ENCODE data around the gene CA14.
A peak's percentile ranks its signal among the peaks of the same experiment; 100 is the strongest.
"Not testable (repeated sequence)": the region's sequence is repeated elsewhere in the genome, so short reads cannot be mapped to it uniquely, and the experiment has no call there.

CA14 gene

DNA sequence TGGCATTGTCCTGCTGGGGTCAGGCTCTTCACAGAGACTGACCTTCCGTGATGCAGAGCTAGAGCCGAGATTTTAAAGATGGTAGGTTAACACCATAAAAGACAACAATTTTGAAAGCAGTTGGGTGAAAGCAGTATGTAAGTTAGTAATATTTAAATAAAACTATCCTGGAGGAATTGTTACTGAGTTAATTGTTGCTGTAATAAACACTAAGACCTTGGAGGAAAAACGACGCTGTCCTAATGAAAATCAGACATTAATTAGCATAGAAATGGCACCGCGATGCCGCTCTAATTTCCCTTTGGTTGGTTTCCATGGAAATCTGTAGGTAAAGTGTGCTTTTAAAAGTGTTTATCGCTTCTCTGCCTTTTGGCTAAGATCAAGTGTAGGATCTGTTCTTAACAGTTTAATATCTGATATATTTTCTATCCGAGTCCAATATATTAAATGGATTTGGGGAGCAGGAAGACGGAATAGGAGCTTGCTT, 20.9 kb upstream of the CA14 start:
- no peak for DNase-seq

DNA sequence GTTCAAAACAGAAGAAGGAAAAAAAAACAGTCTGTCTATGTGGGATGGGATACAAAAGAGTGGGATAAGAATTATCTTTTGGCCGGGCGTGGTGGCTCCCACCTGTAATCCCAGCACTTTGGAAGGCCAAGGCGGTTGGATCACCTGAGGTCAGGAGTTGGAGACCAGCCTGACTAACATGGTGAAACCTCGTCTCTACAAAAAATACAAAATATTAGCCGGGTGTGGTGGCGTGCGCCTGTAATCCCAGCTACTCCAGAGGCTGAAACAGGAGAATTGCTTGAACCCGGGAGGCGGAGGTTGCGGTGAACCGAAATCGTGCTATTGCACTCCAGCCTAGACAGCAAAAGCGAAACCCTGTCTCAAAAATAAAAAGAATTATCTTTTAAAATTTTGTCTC, 20.4 kb upstream of the CA14 start:
- not testable (repeated sequence) for DNase-seq

DNA sequence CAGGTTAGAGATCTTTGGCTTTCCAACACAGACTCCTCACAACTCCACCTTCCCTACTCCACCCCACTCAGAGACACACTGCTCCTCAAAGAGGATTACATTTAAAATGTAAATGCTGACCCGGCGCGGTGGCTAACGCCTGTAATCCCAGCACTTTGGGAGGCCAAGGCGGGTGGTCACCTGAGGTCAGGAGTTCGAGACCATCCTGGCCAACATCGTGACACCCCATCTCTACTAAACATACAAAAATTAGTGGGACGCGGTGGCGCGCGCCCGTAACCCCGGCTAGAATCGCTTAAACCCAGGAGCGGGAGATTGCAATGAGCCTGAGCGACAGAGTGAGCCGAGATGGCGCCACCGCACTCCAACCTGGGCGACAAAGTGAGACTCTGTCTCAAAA, 19.8 kb upstream of the CA14 start:
- DNase-seq, result no peak

DNA sequence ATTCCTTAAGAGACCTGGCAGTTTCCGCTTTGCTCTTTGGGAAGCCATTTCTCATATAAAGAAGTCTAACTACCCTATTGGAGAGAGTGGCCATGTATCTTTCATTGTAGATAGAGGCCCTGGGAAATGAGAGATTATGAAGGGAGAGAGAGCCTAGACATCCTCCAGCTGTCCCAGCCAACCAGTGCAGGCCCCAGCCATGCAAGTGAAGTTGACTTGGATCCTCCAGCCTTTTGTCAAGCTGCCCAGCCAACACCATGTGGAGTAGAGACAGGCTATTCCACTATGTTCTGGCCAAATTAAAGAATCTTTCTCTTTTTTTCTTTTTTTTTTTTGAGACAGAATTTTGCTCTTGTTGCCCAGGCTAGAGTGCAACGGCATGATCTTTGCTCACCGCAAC, 14.6 kb upstream of the CA14 start:
- DNase-seq, result no peak

DNA sequence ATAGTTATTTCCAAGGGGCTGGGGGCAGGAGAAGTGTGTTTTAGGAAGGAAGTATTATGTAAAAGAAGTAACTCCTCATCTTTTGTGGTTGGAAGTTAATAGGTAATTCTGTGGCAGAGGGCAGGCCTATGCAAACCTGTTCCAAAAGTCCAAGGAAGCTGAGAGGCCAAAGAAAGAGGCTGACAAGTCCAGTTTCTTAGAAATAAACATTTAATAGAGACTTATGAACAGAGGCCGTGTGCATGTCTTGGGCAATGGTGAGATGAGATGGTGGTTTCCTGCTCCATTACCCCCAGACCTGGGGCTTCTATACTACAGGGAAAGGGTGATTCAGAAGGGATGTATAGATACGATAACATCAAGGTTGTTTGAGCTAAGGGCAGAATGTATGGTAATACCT, 7.6 kb upstream of the CA14 start:
- DNase-seq, result no peak

DNA sequence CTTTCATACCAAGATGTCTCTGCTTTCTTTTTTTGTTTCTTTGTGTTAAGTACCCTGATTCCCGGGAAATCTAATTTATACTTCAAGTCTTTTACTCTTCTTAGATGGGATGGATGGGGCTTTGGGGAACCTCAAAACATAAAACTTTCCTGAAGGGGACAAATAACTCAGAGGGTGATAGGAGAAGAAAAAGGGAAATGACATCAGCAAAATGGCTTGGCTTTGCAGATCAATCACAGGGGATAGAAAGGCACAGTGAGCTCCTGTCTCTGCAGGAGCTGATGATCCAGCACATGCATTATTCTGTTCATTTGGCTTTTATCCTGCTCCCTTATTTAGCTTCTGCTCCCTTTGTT, 1.4 kb upstream of the CA14 start:
- no peak for DNase-seq

DNA sequence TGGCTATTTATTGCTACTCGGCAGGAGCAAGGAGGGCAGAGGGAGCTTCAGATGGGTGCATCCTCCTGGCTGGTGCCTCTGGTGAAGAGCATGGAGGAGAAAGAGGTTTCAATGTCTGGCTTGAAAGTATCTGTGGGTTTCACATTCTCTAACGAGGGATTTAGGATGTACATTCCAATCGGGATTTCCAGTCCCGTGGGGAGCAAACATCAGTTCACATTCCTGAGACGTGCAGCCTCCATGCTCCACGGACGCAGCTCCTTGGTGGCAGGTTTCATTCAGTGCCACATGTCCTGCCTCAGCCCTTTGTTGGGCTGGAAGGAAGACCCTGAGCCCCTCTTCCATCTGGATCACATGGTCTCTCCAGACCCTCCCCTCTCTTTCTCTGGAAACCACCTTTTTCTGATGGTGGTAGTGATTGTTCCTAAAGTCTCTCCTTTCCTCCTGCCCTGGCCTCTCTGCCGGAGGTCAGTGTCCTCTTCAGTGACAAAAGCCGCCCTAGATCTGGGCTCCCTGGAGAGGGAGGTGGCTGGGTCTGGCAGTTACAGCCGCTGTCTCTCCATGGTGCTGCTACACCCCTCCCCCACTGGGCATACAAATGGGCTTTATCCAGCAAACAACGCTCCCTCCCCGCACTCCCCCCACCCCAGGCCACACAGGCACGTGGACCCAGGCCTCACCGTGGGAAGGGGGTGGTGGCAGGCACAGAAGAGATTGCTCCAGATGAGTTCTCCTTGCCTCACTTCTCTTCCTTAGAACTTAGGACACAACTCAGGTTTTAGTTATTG, 826 bp upstream of the CA14 start:
- DNase-seq, result no peak

DNA sequence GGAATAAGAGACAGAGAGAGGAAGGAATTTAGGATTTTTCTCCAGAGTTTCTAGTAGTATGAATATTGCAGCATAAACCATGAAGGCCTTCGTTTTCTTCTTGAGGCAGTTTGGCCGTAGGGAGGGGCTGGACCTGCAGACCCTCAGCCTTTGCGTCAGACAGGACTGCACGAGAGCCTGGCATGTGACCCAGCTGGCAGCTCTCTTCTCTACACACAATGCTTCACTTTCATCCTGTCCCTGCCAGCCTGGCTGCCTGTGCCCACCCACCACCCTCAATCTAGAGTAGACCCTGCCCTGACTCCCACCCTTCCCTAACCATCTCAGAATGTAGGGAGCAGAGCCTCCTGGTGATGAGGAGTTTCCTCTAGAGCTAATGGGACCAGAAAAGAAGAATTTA, 1.6 kb downstream of the CA14 start:
- no peak for DNase-seq

DNA sequence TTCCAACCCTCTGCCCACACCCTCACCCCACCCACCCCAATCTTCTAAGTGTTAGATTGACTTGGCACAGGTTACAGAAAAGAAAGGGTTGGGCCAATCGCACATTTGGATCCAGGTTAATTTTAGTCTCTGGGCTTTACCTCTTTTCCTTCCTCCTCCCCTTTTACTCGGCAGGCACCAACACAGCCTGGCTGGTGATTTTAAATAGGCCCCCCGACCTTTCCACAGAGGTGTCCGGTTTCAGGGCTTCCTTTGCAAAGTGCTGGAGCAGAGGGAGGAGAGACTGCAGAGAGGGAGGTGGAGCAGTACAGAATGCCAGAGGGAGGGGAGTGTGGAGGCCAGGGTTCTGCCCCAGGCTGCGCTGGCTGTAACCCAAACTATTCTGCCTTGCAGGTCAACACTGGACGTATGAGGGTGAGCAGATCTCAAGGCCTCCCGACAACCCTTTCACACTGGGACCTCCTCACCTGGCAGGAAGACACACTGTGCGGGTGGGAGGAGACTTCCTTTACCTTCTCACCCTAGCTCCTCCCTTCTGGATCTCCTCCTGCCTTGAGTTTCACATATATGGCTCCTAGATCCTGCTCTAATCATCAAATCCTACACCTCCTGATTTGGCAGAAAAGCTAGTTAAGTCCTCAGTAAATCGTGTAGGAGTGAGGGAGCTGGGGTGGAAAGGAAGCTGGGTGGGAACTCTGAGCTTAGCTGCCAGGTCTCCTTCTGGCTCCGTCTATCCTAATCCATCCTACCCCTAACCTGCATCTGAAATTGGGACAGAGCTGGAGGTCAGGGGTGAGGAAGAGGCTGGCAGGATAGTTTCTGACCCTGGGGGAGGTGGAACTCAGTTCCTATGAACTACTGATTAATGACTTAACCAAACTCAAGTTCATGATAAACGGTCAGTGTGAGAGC, 2.4 kb downstream of the CA14 start:
- peak; percentile 26 for DNase-seq

DNA sequence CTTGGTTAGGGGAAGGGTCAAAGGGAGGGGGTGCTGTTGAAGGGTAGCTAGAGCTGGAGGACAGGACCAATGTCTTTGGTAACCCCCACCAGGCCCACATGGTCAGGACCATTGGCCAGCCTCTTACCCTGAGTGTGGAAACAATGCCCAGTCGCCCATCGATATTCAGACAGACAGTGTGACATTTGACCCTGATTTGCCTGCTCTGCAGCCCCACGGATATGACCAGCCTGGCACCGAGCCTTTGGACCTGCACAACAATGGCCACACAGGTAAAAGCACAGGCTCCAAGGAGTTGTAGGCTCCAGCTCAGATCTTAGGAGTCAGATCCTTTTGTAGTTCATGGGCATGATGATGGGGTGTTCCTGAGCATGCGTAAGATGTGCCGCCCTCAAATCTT, 3.8 kb downstream of the CA14 start:
- no peak for DNase-seq

DNA sequence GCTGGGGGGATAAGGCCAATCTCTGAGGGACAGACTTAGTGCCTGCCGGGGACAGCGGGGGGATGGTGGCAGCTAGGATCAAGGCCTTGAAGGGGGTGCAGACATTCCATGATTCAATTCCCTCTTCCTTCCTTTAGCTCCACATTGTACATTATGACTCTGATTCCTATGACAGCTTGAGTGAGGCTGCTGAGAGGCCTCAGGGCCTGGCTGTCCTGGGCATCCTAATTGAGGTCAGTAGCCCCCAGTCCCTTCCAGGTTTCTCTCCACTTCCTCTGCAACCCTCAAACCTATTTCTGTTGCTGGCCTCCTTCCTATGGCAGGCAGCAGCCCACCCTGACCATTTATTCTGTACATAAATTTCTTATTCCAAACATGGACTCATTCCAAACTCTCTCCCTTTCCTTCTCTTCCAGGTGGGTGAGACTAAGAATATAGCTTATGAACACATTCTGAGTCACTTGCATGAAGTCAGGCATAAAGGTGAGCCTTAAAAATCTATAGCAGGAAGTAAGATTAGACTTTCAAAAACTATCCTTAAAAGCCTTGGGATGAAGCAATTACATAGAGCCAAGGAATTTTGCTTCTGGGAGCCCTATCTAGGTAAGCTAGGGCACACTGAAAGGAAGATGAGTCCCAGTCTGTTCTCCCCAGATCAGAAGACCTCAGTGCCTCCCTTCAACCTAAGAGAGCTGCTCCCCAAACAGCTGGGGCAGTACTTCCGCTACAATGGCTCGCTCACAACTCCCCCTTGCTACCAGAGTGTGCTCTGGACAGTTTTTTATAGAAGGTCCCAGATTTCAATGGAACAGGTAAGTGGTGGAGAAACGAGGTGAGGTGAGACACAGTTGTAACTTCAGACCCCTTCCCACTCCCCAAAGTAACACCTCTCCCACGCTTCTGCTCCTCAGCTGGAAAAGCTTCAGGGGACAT, 5.1 kb downstream of the CA14 start:
- DNase-seq, result no peak

DNA sequence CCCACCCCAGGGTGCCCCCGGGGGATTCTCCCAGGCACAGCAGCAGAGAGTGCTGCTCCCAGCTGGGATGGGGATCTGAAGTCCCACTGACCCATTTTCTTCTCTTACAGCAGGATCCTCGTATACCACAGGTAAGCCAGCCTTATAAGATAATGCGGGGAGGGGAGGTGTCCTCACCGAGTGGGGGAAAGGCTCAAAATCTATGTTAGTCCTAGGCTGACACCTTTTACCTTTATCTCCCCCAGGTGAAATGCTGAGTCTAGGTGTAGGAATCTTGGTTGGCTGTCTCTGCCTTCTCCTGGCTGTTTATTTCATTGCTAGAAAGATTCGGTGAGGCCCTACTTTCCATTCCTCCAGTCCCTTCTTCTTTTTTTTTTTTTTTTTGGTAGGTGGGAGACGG, 6.0 kb downstream of the CA14 start:
- DNase-seq, result no peak

DNA sequence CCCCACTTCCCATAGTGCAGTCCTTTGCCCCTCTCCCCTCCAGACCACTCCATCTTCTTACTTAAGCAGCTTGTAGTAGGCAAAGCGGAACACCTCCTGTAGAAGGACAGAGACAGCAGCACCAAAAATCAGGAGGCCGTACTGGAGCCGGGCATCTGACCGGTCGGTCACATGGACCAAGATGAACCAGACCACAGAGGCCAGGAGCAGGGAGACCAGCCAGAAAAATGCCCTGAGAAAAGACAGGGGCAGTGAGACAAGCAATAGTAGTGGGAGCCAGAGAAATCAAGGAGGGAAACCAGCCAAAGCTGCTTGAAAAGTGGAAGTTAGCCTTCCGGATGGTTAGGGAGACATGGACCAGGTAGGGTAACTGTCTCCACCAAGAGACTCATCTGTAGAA, 10.3 kb downstream of the CA14 start:
- DNase-seq, result no peak

DNA sequence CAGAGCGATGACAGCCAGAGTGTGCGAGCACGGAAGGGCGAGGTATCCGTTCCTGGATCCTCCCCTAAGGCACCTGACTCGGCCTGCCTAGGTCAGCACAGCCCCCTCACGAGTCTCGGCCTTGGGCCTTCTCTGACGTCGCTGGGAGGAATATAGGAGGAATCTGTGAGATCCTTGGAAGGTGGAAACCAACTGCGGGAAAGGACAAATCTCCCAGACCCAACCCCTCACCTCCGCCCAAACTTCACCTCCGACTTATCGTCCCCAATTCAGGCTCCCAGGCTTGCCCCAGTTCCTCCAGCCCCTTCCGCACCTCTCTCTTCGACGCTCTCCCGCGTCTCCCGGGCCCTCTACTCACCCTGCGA, 10.7 kb downstream of the CA14 start:
- no peak for DNase-seq

DNA sequence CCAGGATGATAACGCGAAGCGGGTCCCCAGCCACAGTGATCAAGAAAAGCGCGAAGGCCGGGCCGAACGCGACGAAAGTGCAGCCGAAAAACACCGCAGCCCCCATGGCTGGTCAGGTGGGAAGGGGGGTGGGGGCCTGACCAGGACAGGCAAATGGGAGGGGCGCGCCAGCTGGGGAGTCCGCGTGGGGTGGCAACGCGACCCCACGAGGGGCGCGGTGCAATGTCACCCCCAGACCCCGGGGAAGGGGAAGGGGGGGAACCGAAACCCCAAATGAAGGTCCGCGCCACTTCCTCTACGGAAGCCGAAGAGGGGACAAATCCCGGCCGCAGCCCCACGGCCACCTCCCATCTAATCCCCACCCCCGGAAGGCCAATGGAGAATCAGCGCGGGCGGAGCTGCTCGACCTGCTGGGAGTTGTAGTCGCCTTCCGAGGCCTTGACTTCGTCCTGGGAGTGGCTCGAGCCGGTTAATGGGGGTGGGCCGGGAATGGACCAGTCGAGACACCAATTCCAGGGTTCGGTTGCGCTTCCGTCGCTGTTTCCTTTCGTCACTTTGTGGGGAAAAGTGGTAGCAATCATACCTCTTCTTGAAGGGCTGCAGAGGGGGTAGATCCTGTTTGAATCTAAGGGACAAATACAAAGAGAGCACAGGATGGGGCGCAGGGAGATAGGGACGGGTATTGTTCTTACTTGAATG, 11.3 kb downstream of the CA14 start, which contains the start of gene APH1A:
Gene APH1A, minus strand, starts transcription at position 312 of the 699 bp plus-strand sequence. Its CDS starts 206 bp downstream, at position 106.
- peak; percentile 98 for DNase-seq

DNA sequence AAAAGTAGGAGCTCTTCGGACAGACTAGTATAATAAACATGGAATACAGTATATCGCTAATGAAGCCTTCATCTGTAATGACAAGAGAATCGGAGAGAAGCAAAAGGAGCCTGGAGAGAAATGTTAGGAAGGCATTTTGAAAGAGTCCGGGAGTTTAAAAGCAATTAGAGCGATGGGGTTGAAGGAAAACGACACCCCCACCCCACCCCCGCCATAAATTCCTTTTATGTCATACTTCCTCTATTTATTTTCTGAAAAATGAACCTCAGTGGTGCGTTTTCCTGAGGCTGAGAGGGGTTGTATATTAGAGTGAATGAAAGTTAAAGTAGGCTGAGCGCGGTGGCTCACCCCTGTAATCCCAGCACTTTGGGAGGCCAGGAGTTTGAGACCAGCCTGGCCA, 11.9 kb downstream of the CA14 start:
- DNase-seq, result no peak

DNA sequence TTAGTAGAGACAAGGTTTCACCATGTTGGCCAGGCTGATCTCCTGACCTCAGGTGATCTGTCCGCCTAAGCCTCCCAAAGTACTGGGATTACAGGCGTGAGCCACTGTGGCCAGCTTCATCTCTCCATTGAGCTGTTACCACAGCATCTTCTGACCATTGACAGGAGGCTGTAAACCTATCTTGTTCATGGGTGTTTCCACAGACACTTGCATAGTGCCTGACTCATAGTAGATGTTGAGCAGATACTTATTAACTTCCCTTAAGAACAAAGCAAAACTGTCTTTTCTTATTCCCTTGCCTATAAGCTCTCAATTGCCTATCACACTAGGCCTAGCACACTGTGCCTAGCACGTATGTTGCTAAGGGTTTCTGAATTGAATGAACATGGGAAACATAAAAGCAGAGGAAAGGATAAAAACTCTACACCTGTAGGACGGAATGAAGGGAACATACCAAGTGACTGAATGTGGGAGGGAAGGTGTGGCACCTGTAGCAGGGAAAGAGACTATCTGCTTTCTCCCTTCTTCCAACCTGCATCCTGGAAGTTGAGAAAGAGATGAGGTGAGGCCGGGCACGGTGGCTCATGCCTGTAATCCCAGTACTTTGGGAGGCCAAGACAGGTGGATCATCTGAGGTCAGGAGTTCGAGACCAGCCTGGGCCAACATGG, 13.9 kb downstream of the CA14 start:
- no peak for DNase-seq

DNA sequence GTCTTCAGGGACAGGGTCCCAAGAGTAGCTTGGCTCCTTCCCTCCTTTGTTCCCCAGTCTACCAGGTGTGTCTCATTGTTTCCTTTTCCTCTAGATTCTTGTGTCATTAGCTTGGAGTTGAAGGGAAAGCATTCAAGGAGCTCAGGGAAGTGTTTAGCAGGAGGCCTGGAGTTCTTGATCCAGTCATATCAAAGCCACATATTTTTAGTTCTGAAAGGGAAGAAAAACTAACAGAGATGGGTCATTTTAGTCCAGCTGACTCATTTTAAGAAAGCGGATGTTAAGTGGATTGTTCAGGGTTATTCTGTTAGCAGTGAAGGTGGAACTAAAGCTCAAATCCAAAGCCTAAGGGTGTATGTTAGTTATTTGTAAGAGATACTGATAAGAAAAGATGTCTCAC, 15.7 kb downstream of the CA14 start:
- DNase-seq, result no peak

DNA sequence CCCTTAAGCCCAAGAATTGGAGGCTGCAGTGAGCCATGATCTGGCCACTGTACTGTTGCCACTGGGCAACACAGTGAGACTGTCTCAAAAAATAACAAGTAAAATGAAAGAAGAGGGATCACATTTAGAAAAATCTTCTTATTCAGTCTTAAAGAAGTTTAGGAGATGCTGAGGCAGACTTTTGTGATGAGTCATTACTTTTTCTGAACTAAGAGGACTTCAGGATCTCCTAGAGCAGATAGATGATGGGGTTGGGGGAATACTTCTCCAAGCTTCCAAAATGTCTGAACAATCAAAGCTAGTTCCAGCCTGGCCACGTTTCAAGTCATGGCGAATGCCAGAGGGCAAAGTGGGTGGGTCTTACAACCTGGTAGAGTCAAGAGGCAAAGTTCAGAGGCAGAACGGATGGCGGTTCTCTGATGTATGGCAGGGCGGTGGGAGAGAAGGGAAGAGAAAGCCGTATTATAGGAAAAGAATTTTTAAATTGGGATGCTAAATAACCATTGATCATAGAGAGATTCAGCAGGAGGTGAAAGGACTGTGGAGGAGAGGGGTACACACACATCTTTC, 22.6 kb downstream of the CA14 start:
- DNase-seq, result no peak

DNA sequence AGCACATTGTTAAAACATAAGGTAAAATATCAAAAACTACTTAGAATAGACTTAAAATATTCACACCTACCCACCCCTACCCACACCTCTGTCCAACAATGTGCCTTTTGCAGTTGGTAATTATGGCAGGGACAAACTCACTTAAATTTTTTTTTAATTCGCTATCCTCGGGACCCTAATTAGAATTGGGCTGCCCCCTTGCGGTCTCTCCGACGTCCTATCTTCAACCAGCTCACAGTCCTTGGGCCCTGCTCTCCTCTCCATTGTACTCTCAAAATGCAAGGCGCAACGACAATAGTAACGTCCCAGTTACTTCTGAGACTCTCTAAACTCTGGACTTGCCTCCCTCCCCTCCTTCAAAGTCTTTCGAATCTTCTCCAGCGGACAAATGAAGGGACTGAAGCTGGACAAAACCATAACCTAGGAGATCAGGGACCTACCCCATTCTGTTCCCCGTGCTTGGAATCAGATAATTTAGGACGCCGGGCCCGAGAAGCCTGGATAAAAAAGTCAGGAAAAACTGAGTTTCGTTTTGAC, 23.7 kb downstream of the CA14 start:
- DNase-seq, result peak; percentile 57

Data from NCI-H774 (cell line).